SK-N-SH treated with all-trans-retinoic acid at 6 μM for 48 hours (cell line): ENCODE data around the gene AHI1.

Experiments used
- BACH2 ChIP-seq: fragments of 250-450 bp; sonication (Bioruptor Pico); IDR thresholded peaks from 2 replicates; pipeline ENCODE4 v1.9.0; 2021; ENCODE audit warnings: mild to moderate bottlenecking, borderline replicate concordance
- ESRRG ChIP-seq: fragments of 250-450 bp; sonication (Bioruptor Pico); IDR thresholded peaks from 2 replicates; pipeline ENCODE4 v1.6.1; 2021; ENCODE audit warnings: mild to moderate bottlenecking
- GLIS3 ChIP-seq: fragments of 250-450 bp; sonication (Bioruptor Pico); IDR thresholded peaks from 2 replicates; pipeline ENCODE4 v1.5.0; 2020; ENCODE audit warnings: mild to moderate bottlenecking, moderate library complexity
- OSR1 ChIP-seq: fragments of 250-450 bp; sonication (Bioruptor Pico); IDR thresholded peaks from 2 replicates; pipeline ENCODE4 v1.8.0; 2022; ENCODE audit warnings: moderate library complexity, mild to moderate bottlenecking, inconsistent platforms
- PATZ1 ChIP-seq: fragments of 250-450 bp; sonication (Bioruptor Pico); IDR thresholded peaks from 2 replicates; pipeline ENCODE4 v1.8.0; 2020; ENCODE audit warnings: mild to moderate bottlenecking, moderate library complexity, borderline replicate concordance
- RARB ChIP-seq: fragments of 250-450 bp; sonication (Bioruptor Pico); IDR thresholded peaks from 2 replicates; pipeline ENCODE4 v1.8.0; 2021; ENCODE audit warnings: mild to moderate bottlenecking, moderate library complexity
- TCF4 ChIP-seq: fragments of 250-450 bp; sonication (Bioruptor Pico); IDR thresholded peaks from 2 replicates; pipeline ENCODE4 v1.8.0; 2021; ENCODE audit warnings: mild to moderate bottlenecking, moderate library complexity, borderline replicate concordance
- TOX ChIP-seq: fragments of 250-450 bp; sonication (Bioruptor Pico); IDR thresholded peaks from 2 replicates; pipeline ENCODE4 v1.8.0; 2021; ENCODE audit warnings: mild to moderate bottlenecking, moderate library complexity, borderline replicate concordance
- TSHZ2 ChIP-seq: fragments of 250-450 bp; sonication (Bioruptor Pico); IDR thresholded peaks from 2 replicates; pipeline ENCODE4 v1.5.0; 2020; ENCODE audit warnings: mild to moderate bottlenecking, moderate library complexity
- ZC3H10 ChIP-seq: fragments of 250-450 bp; sonication (Bioruptor Pico); IDR thresholded peaks from 2 replicates; pipeline ENCODE4 v1.5.1; 2021; ENCODE audit warnings: mild to moderate bottlenecking, moderate library complexity
- ZFP30 ChIP-seq: fragments of 450-650 bp; formaldehyde crosslinking; IDR thresholded peaks from 2 replicates; pipeline ENCODE4 v1.5.0; 2022; ENCODE audit warnings: mild to moderate bottlenecking, moderate library complexity
- ZNF8 ChIP-seq: fragments of 450-650 bp; formaldehyde crosslinking; IDR thresholded peaks from 2 replicates; pipeline ENCODE4 v1.5.0; 2020; ENCODE audit warnings: mild to moderate bottlenecking, moderate library complexity
- TF ChIP-seq, protein P1 (sequence below): fragments of 250-450 bp; sonication (Bioruptor Pico); IDR thresholded peaks from 2 replicates; pipeline ENCODE4 v1.5.1; 2021; ENCODE audit warnings: mild to moderate bottlenecking, moderate library complexity
- TF ChIP-seq, protein P2 (sequence below): fragments of 250-450 bp; sonication (Bioruptor Pico); IDR thresholded peaks from 2 replicates; pipeline ENCODE4 v1.5.1; 2020; ENCODE audit warnings: low read depth, mild to moderate bottlenecking, moderate library complexity

- TF ChIP-seq RARB (no peak), PATZ1 (CRISPR knock-in tag) (no peak), ZFP30 (CRISPR knock-in tag) (no peak), ZC3H10 (CRISPR knock-in tag) (no peak), OSR1 (CRISPR knock-in tag) (no peak), TOX (no peak), BACH2 (CRISPR knock-in tag) (no peak), TSHZ2 (no peak), ESRRG (no peak), TCF4 (CRISPR knock-in tag) (no peak), GLIS3 (CRISPR knock-in tag) (no peak), ZNF8 (CRISPR knock-in tag) (no peak)
- TF ChIP-seq, protein P1, sequence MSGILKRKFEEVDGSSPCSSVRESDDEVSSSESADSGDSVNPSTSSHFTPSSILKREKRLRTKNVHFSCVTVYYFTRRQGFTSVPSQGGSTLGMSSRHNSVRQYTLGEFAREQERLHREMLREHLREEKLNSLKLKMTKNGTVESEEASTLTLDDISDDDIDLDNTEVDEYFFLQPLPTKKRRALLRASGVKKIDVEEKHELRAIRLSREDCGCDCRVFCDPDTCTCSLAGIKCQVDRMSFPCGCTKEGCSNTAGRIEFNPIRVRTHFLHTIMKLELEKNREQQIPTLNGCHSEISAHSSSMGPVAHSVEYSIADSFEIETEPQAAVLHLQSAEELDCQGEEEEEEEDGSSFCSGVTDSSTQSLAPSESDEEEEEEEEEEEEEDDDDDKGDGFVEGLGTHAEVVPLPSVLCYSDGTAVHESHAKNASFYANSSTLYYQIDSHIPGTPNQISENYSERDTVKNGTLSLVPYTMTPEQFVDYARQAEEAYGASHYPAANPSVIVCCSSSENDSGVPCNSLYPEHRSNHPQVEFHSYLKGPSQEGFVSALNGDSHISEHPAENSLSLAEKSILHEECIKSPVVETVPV (CRISPR knock-in tag), result no peak
- TF ChIP-seq, protein P2, sequence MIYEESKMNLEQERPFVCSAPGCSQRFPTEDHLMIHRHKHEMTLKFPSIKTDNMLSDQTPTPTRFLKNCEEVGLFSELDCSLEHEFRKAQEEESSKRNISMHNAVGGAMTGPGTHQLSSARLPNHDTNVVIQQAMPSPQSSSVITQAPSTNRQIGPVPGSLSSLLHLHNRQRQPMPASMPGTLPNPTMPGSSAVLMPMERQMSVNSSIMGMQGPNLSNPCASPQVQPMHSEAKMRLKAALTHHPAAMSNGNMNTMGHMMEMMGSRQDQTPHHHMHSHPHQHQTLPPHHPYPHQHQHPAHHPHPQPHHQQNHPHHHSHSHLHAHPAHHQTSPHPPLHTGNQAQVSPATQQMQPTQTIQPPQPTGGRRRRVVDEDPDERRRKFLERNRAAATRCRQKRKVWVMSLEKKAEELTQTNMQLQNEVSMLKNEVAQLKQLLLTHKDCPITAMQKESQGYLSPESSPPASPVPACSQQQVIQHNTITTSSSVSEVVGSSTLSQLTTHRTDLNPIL (CRISPR knock-in tag), result no peak
Measured at GRCh38 chr6:135233686-135234491, 263.7 kb downstream of the AHI1 start.
